ENCODE data around the gene EPS8L3.

EPS8L3 gene

GRCh38 chr1:109792056-109792831 is 28.5 kb upstream of the EPS8L3 start:
- peak; percentile 43 for DNase-seq

- no peak for DNase-seq
These were observed 27.8 kb upstream of the EPS8L3 start for GRCh38 chr1:109791495-109792043.

- no peak for DNase-seq
These were observed 27.2 kb upstream of the EPS8L3 start for GRCh38 chr1:109790735-109791494.

- DNase-seq: no peak
These were observed 26.6 kb upstream of the EPS8L3 start for GRCh38 chr1:109790329-109790728.

- no peak for DNase-seq
These were observed 25.9 kb upstream of the EPS8L3 start for GRCh38 chr1:109789551-109790180.

- no peak for DNase-seq
These were observed 25.2 kb upstream of the EPS8L3 start for GRCh38 chr1:109788695-109789521.

- no peak for DNase-seq
These were observed 24.3 kb upstream of the EPS8L3 start for GRCh38 chr1:109787845-109788601.

GRCh38 chr1:109787211-109787844 is 23.6 kb upstream of the EPS8L3 start:
- no peak for DNase-seq

GRCh38 chr1:109786531-109787021 is 22.9 kb upstream of the EPS8L3 start:
- no peak for DNase-seq

- DNase-seq: no peak
These were observed 22.4 kb upstream of the EPS8L3 start for GRCh38 chr1:109786112-109786480.

GRCh38 chr1:109785446-109786111 is 21.9 kb upstream of the EPS8L3 start:
- no peak for DNase-seq

- DNase-seq: no peak
These were observed 21.0 kb upstream of the EPS8L3 start for GRCh38 chr1:109784551-109785252.

GRCh38 chr1:109783436-109783835 is 19.7 kb upstream of the EPS8L3 start:
- no peak for DNase-seq

- DNase-seq: no peak
These were observed 19.2 kb upstream of the EPS8L3 start for GRCh38 chr1:109782927-109783326.

GRCh38 chr1:109782514-109782913 is 18.8 kb upstream of the EPS8L3 start:
- no peak for DNase-seq

- DNase-seq: no peak
These were observed 18.1 kb upstream of the EPS8L3 start for GRCh38 chr1:109781806-109782205.

GRCh38 chr1:109780982-109781381 is 17.3 kb upstream of the EPS8L3 start:
- DNase-seq: no peak

GRCh38 chr1:109777980-109778625 is 14.4 kb upstream of the EPS8L3 start:
- DNase-seq: no peak

- DNase-seq: no peak
These were observed 13.7 kb upstream of the EPS8L3 start for GRCh38 chr1:109777436-109777835.
